Medulla oblongata (tissue), 1 donor: ENCODE results near the gene POLR2H.

Experiments used
- DNase-seq: peaks from one replicate; pipeline ENCODE4 v3.0.0-alpha.2; 2015; ENCODE audit errors: extremely low spot score

Gene POLR2H

DNA sequence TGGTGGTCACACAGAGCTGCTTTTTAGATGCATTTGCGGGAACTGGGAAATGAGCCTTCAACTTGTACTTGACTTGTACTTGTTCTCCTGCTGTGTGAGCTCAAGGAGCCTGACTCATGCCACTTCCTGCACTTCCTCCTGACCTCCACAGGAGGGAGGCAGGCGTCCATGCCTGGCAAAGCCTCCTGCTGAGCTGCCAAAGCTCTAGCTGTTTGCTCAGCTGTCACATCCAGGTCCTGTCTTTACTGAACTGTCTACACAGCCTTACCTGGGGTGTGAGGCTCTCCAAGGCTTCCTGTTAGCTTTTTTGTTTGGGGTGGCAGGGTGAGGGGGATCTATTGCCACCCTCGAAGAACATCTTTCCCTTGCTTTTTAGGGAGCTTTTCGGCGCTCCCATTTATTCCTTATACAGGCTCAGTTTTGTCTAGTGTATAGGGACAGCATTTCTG lies 10.1 kb downstream of the POLR2H start:
- DNase-seq = peak; percentile 93

DNA sequence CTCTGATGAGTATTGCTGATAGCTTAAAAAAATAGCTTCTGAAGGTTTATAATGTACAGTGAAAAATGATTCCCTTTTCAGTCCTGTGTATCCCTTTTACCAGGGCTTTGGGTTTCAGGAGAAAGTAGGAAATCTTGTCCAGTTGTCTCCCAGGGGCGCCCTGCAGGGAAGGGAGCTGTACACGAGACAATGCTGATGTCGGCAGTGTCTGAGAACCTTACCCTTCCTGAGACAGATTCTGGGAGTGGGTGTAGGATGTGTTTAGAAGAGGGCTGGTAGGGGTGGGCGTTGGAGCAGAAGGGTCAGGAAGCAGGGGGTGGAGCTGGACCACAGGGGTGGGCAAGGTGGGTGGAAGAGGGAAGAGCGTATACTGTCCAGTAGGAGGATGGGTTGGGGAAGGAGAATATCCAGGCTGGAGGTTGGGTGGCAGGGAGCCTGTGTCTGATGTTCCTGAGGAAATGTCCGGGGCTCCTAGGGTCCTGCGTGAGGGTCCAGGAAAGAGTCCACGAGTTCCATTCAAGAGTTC lies 10.8 kb downstream of the POLR2H start:
- DNase-seq = no peak

DNA sequence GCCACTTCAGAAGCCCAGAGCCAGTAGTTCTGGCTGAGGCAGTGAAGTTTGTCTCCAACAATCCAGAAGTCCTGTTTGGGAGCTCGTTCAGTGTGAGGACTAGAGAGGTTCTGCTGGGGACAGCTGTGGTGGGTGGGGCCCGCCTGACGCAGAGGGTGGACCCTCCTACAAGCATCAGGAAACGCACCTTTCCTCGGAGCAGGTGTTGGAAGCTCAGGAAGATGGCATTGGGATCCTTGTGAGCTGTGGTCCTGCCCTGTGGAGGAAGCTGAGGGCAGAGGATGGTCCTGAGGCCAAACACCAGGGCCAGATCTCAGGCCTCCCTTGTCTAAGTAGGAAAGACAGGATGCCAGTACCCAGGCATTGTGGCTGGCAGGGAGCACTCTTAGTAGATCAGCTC lies 11.4 kb downstream of the POLR2H start:
- DNase-seq = no peak

DNA sequence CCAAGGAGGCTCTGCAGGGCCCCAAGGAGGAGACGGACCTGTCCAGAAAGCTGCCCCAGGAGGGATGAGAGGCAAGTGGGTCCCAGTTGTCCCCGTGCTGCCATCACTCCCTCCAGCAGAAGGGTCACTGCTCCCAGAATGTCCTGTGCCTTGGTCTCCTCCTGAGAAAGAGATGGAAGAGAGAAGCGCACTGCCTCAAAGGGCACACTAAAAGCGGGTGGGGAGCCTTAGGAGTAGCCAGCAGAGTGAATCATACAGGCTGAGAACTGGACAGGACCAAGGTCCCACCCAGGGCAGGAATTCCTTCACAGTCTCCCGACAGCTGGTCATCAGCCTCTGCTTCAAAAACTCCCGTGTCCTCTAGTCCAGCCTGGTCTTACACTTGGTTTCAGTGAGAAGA lies 11.9 kb downstream of the POLR2H start:
- DNase-seq = no peak

DNA sequence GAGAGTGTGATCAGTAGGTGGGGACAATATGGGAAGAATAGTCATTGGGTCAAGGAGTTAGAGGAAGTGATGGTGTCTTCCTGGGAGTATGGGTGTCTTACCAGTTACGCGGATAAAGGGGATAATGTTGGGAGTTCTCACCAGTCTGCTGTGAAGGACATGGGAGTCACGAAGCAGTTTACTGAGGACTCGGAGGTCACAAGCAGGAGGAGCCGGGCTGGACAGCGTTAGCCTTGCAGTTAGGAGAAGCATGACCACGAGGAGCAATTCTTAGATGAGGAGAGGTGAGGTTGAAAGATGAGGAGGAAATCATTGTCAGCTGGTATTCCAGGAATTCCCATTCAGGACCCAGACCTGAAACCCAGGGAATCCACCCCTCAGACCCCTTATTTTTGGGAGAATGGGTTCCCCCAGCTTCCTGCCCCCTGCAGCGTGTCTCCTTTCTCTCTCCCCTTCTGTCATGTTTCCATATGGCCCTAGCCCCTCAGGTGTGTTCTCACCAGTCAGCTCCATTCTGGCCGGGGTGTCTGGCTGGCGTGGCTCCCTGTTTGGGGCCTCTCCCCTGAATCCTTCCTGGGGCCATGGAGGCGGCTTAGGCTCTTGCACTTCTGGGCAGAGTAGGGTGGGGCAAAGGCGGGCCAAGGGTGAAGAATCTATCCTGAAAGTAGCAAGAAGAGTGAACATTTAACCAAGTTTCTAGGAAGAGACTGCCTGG lies 14.4 kb downstream of the POLR2H start:
- no peak for DNase-seq

DNA sequence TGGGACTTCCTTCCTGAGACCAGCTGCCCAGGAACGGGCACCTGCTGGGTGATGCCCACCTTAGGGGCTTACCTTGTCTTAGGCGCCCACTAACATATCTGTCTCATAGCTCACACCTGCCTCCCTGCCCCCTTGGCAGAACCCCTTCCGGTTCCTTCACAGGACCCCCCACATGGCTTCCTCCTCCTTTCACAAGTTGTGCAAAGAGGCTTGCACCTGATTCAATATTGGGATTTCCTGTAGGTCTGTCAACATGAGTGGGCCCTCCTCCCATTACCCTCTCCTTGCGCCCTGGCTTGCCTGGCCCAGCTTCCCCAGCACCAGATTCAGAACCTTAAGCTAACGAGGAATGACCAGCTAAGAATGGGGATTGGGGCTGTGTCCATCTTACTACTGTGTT lies 15.9 kb downstream of the POLR2H start:
- DNase-seq = no peak

DNA sequence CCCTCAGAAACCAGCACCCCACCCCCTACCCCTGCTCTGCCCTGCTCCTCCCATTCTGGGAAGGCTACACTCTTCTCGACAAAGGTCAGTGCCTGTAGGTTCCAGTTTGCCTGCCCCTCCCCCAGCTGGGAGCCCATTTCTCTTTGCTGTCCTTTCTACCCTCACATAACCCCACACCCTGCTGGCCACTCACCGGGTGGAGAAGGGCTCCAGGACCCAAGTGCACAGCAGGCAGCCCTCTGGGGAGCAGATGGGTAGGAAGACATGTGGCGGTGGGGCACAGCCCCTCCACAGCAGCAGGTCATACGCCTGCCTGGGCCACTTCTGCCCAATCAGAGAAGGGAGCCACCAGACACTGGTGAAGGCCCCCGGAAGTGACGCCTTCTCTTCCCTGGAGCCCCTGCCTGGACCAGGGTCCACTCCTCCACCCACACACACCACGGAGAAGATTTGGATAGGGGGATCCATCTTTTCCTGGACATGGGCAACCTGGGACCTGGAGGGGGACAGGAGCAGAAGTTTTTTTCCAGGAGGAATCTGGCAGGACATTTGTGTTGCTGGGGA lies 16.5 kb downstream of the POLR2H start, which contains the start of gene THPO:
TSS of gene THPO (minus strand) at position 326 of the 564 bp plus-strand sequence. CDS start 1,948 bp downstream, outside the sequence.
- no peak for DNase-seq

DNA sequence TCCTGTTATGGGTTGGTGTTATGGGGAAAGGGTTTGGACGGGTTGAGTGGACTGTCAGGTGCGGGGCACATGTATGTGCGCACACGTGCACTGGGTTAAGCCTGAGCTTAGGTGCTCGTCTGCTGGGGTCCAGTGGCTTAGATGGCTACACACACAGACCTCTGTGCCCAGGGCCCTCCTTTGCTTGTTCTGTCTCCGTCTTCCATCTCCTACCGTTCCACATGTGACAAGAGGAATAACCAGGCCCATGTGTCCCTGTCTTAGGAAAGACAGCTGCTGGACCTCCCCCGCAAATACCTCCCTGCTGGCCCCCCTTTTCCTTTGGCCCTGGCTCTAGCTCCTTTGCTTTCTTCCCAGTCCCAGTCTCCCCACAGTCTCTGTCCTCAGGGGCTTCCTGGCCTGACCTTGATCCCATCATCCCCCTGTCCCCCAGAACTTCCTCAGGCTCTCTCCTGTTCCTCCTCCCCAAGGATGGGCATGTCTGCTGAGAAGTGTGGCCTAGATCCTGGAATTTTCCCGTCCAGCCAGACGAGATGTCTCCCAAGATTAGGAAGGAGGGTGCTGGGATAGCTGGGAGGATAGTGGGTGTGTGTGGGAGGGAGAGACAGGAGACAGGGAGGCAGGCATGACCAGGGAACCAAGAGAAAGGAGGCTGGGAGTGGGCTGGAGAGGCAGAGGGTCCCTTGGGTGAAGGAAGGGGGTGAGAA lies 17.3 kb downstream of the POLR2H start:
- no peak for DNase-seq

DNA sequence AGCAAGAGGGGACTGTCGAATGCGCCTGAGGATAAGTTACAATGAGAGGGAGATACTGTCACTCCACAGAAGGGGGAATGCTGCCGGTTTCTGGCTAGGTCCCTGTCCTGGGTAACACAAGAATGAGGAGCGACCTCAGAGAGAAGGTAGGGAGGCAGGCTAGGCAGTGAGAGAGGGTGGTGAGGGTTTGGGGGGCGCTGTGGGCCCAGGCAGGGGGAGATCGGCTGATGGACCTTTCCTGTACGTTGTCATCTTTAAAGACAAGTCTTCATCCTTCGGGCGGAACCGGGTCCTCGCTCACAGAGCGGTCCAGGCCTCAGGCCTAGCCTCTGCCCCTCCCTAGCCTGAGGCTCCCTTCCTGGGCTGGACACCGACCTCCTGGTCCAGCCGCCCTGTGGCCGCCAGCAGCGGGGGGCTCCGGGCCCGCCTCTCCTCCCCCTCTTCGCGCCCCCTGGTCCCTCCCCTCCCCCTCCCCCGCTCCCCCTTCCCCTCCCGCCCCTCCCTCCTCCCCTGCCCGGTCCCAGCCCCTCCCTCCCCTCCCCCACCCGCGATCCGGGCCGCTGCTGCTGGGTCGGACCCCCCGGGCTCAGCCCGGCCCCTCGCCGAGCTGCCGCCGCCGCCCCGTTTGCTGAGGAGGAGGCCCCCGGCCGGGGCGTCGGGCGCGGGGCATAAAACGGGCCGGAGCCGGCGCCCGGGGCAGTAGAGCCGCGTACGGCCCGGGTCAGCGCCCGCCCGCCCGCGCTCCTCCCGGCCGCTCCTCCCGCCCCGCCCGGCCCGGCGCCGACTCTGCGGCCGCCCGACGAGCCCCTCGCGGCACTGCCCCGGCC lies 18.1 kb downstream of the POLR2H start, which contains the start of gene CHRD:
TSS of gene CHRD (plus strand) at position 697 of the 827 bp plus-strand sequence. CDS start 265 bp downstream, outside the sequence.
- no peak for DNase-seq

DNA sequence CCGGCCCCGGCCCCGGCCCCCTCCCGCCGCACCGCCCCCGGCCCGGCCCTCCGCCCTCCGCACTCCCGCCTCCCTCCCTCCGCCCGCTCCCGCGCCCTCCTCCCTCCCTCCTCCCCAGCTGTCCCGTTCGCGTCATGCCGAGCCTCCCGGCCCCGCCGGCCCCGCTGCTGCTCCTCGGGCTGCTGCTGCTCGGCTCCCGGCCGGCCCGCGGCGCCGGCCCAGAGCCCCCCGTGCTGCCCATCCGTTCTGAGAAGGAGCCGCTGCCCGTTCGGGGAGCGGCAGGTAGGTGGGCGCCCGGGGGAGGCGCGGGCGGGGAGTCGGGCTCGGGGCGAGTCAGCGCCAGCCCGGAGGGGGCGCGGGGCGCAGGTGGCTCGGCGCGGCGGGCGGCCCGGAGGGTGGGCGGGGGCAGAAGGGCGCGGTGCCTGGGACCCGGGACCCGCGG lies 18.7 kb downstream of the POLR2H start:
- DNase-seq = peak; percentile 58

DNA sequence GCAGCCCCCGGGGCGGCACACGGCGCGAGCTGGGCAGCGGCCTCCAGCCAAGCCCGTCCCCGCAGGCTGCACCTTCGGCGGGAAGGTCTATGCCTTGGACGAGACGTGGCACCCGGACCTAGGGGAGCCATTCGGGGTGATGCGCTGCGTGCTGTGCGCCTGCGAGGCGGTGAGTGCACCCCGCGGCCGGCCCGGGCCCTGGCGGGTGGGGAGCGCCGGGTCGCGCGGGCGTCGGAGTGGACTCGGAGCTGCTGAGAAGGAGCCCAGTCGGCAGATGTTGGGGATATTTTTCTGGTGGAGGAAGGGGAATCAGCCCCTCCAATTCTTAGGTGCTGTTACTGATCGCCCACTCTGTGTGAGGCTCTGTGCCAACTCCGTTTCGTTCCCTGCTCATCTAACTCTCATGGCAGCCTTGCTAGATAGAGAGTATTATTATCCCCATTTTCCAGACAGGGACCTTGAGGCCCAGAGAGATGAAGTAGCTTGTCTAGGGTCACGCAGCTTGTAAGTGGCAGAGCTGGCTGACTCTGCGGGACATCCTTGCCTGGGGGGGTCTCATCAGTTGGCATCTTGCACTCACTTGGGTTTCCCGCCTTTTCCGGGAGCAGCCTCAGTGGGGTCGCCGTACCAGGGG lies 19.2 kb downstream of the POLR2H start:
- DNase-seq = no peak

DNA sequence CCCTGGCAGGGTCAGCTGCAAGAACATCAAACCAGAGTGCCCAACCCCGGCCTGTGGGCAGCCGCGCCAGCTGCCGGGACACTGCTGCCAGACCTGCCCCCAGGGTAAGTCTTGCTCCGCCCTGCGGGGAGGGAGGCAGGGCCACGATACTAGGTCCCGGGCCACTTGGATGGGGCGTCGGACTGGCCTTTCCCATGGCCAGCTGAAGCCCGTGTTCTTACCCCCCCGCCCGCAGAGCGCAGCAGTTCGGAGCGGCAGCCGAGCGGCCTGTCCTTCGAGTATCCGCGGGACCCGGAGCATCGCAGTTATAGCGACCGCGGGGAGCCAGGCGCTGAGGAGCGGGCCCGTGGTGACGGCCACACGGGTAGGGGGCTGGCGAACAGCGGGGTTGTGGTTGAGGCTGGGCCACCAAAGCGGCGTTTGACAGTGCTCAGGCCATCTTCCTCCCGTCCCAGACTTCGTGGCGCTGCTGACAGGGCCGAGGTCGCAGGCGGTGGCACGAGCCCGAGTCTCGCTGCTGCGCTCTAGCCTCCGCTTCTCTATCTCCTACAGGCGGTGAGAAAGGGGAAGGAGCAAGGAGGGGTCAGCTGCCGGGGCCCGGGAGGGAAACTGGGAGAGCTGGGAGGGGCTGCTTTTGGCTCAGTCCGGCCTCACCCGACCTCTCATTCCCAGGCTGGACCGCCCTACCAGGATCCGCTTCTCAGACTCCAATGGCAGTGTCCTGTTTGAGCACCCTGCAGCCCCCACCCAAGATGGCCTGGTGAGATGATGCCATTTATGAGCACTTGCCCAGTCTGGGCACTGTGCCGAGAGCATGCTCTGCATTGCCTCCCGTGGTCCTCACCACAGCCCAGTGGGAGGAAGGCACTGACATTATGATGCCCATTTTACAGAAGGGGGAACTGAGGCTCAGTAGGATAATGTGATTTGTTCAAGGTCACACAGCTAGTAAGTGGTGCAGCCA lies 20.0 kb downstream of the POLR2H start:
- DNase-seq = no peak

DNA sequence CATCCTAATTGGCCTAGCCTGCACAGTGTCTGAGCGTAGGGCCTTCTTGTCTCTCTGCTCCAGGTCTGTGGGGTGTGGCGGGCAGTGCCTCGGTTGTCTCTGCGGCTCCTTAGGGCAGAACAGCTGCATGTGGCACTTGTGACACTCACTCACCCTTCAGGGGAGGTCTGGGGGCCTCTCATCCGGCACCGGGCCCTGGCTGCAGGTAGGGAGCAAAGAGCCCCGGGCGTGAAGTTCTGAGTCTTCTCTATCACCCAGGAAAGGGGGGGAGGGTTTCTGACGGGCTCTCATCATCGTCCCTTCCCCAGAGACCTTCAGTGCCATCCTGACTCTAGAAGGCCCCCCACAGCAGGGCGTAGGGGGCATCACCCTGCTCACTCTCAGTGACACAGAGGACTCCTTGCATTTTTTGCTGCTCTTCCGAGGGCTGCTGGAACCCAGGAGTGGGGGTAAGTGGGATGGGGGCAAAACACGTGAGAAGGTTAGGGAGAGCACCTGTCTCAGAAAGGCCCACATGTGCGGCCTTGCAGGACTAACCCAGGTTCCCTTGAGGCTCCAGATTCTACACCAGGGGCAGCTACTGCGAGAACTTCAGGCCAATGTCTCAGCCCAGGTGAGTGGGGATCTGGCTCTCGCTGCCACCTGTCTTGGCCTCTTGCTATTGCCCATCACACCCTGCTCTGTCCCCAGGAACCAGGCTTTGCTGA lies 21.0 kb downstream of the POLR2H start:
- DNase-seq = no peak

DNA sequence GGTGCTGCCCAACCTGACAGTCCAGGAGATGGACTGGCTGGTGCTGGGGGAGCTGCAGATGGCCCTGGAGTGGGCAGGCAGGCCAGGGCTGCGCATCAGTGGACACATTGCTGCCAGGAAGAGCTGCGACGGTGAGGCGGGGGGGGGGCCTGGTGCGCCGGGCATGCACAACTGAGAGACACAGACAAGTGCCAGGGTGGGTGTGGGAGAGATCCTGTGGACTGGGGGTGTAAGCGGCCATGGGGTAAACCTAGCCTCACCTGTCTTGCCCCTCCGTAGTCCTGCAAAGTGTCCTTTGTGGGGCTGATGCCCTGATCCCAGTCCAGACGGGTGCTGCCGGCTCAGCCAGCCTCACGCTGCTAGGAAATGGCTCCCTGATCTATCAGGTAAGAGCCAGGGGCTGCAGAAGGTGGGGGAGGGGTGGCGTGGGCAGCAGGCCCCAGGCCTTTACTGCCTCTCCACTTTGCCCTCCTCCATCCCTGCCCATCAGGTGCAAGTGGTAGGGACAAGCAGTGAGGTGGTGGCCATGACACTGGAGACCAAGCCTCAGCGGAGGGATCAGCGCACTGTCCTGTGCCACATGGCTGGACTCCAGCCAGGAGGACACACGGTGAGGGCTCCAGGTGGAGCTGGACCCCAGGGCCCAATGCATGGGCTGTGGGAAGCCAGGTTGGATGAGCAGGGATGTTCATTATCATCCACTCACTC lies 21.7 kb downstream of the POLR2H start:
- DNase-seq = no peak

DNA sequence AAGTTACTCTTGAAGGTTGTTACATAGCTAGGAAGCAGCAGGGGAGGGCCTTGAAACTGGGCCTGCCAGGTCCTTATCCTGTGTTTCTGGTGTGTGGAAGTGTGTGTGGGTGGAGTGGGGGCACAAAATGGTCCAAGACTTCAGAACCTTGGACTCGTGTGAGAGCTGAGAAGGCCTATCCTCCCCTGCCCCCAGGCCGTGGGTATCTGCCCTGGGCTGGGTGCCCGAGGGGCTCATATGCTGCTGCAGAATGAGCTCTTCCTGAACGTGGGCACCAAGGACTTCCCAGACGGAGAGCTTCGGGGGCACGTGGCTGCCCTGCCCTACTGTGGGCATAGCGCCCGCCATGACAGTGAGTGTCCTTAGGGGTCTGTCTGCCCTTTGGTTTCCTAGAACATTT lies 22.8 kb downstream of the POLR2H start:
- DNase-seq = no peak

DNA sequence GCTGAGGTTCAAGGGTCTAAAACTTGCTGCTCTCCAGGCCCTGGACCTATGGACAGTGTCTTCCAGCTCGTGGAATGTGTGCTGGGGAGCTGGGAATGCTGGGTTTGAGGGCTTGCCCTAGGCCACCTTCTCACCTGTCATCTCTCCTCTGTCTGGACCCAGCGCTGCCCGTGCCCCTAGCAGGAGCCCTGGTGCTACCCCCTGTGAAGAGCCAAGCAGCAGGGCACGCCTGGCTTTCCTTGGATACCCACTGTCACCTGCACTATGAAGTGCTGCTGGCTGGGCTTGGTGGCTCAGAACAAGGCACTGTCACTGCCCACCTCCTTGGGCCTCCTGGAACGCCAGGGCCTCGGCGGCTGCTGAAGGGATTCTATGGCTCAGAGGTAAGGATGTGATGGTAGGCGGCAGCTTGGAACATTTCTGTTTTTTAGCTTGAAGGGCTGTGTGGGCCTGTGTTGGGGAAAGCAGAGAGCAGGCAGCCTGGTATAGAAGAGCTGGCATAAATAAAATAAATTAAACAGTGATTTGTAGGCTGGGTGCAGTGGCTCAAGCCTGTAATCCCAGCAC lies 23.4 kb downstream of the POLR2H start:
- no peak for DNase-seq

DNA sequence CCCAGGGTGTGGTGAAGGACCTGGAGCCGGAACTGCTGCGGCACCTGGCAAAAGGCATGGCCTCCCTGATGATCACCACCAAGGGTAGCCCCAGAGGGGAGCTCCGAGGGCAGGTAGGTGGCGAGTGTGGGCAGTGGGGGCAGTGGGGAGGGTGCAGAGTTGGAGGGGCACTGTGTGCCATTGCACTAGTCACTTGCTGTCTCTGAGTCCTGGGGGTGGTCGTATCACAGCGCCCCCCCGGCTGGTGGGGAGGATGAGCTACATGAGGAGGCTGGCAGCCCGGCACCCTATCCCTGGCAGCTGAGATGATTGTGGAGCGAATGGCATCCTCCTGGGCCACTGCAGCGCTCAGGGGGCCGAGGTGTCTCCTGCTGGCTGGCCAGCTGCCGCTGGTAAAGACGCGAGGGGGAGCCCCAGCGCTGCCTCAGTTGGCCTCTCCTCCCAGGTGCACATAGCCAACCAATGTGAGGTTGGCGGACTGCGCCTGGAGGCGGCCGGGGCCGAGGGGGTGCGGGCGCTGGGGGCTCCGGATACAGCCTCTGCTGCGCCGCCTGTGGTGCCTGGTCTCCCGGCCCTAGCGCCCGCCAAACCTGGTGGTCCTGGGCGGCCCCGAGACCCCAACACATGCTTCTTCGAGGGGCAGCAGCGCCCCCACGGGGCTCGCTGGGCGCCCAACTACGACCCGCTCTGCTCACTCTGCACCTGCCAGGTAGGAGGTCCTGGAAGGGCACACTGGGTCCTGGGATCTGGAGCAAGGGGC lies 24.7 kb downstream of the POLR2H start:
- no peak for DNase-seq
